NB4 (cell line): Measurements from ENCODE around the gene ZPR1.

Experiments
- MYC ChIP-seq: IDR thresholded peaks from 2 replicates; pipeline ENCODE4 v1.6.1; 2011; ENCODE audit warnings: low read depth, low read length
- POLR2A ChIP-seq: IDR thresholded peaks from 2 replicates; pipeline ENCODE4 v1.6.1; 2011; ENCODE audit warnings: mild to moderate bottlenecking; ENCODE audit not compliant: insufficient read length; ENCODE audit errors: extremely low read depth
- TF ChIP-seq, protein P1 (sequence below): IDR thresholded peaks from 2 replicates; pipeline ENCODE4 v1.6.1; 2011; ENCODE audit warnings: low read depth, low read length
- TF ChIP-seq, protein P2 (sequence below): IDR thresholded peaks from one replicate; pipeline ENCODE4 v1.5.1; 2012; ENCODE audit warnings: low read depth, low read length

DNA sequence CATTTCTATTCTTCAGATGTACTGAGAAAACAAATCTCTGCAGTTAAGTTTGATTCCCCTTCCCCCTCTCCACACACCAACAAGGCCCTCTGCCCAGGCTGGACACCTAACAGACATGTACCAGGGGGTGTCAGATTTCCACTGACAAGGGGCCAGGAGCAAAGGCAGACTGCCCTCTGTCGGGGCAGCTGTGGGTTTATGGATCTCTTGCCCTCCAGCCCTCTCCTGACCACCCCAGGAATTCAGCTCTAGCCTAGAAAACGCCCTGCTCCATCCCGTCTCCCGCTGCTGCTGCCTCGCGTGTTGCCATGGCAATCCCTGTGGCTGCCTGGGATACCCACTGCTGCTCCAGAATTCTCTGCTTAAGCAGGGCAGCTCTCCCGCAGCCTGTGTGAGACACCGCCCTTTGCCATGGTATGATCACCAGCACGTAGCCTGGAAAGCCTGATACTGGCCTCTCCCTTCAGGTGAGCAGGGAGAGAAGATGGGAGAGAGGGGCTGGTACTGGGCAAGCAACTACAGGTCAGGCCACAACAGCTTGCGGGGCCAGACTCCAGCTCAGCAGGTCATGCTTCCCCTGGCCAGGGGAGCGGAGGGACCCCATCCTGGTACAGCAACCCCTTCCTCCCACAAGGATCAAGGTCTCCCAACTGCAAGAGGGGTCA lies 56.6 kb downstream of the ZPR1 start:
- TF ChIP-seq, protein P1, sequence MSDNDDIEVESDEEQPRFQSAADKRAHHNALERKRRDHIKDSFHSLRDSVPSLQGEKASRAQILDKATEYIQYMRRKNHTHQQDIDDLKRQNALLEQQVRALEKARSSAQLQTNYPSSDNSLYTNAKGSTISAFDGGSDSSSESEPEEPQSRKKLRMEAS: no peak
- TF ChIP-seq, protein P2, sequence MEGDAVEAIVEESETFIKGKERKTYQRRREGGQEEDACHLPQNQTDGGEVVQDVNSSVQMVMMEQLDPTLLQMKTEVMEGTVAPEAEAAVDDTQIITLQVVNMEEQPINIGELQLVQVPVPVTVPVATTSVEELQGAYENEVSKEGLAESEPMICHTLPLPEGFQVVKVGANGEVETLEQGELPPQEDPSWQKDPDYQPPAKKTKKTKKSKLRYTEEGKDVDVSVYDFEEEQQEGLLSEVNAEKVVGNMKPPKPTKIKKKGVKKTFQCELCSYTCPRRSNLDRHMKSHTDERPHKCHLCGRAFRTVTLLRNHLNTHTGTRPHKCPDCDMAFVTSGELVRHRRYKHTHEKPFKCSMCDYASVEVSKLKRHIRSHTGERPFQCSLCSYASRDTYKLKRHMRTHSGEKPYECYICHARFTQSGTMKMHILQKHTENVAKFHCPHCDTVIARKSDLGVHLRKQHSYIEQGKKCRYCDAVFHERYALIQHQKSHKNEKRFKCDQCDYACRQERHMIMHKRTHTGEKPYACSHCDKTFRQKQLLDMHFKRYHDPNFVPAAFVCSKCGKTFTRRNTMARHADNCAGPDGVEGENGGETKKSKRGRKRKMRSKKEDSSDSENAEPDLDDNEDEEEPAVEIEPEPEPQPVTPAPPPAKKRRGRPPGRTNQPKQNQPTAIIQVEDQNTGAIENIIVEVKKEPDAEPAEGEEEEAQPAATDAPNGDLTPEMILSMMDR: no peak
- no peak for TF ChIP-seq MYC
- TF ChIP-seq POLR2A: no peak
